Uterus (tissue), 2 donors: Measurements from ENCODE around the gene ARHGAP21.

ENCODE experiments used
- CTCF ChIP-seq, 4 experiments: fragments of 200-600 bp in 2 of 4; fragments of 450-650 bp in 2 of 4; sonication (generic) in 2 of 4; IDR thresholded peaks; one replicate each; pipeline ENCODE4 v1.5.1; 2016 to 2019; ENCODE audit warnings: antibody characterized with exemption in 4 of 4, mild to moderate bottlenecking in 2 of 4, moderate library complexity in 1 of 4
- POLR2A ChIP-seq, 2 donors: fragments of 450-650 bp; IDR thresholded peaks; one replicate each; pipeline ENCODE4 v1.6.1; 2016; ENCODE audit warnings: antibody characterized with exemption in 2 of 2, mild to moderate bottlenecking in 1 of 2, moderate library complexity in 1 of 2

GRCh38 chr10:24751716-24752115 lies 28.0 kb upstream of the ARHGAP21 start:
- TF ChIP-seq CTCF (IDR thresholded peaks at IDR 0.05) (no peak), POLR2A (IDR thresholded peaks at IDR 0.05) (no peak)
